A549 (cell line): ENCODE data around the gene STX8.

Experiments used
- CEBPB ChIP-seq, 2 experiments: fragments of >200 bp in 1 of 2; sonication (Bioruptor Twin) in 1 of 2; formaldehyde crosslinking in 1 of 2; IDR thresholded peaks; 2 replicates each; pipeline ENCODE4 v1.6.1; 2012 to 2016
- CHD4 ChIP-seq: fragments of 200-600 bp; sonication (generic); IDR thresholded peaks from 2 replicates; pipeline ENCODE4 v1.6.1; 2016; ENCODE audit warnings: antibody characterized with exemption, mild to moderate bottlenecking, borderline replicate concordance
- CTCF ChIP-seq: fragments of >200 bp; sonication (Bioruptor Twin); formaldehyde crosslinking; IDR thresholded peaks from 3 replicates; pipeline ENCODE4 v1.5.1; 2016
- HDAC2 ChIP-seq: fragments of 200-600 bp; sonication (generic); IDR thresholded peaks from 2 replicates; pipeline ENCODE4 v1.6.1; 2016
- POLR2A ChIP-seq: IDR thresholded peaks from 2 replicates; pipeline ENCODE4 v1.6.1; 2012; ENCODE audit warnings: mild to moderate bottlenecking, low read length
- RAD21 ChIP-seq, 2 experiments: fragments of >200 bp in 1 of 2; sonication (Bioruptor Twin) in 1 of 2; formaldehyde crosslinking in 1 of 2; IDR thresholded peaks in 1 of 2; conservative IDR thresholded peaks in 1 of 2; 2 replicates in 1 of 2; 3 replicates in 1 of 2; pipeline ENCODE4 v1.6.1; 2012 to 2018; ENCODE audit warnings: inconsistent platforms in 1 of 2
- RFX5 ChIP-seq: fragments of 450-650 bp; IDR thresholded peaks from 2 replicates; pipeline ENCODE4 v1.7.1; 2014; ENCODE audit warnings: antibody characterized with exemption, mild to moderate bottlenecking, moderate library complexity
- TP53 ChIP-seq: fragments of 250-450 bp; sonication (Bioruptor Pico); IDR thresholded peaks from 2 replicates; pipeline ENCODE4 v1.5.0; 2021; ENCODE audit warnings: mild to moderate bottlenecking, moderate library complexity
- USF2 ChIP-seq: fragments of 450-650 bp; IDR thresholded peaks from 2 replicates; pipeline ENCODE4 v1.6.1; 2014; ENCODE audit warnings: antibody characterized with exemption

GRCh38 chr17:9290226-9290613 is 285.4 kb downstream of the STX8 start:
- no peak for TF ChIP-seq POLR2A
- TF ChIP-seq CTCF: no peak
- TF ChIP-seq RAD21 (conservative IDR thresholded peaks at IDR 0.05 in 1 of 2, IDR thresholded peaks at IDR 0.05 in 1 of 2): no peak
- no peak for TF ChIP-seq USF2
- TF ChIP-seq CHD4: no peak
- TF ChIP-seq CEBPB (IDR thresholded peaks at IDR 0.05): no peak
- TF ChIP-seq HDAC2: no peak
- no peak for TF ChIP-seq RFX5
- TF ChIP-seq TP53 (CRISPR knock-in tag): no peak
